Measurements from ENCODE around the gene LGSN. TPM values are rescaled to one million over a fixed set of nuclear protein-coding genes. Genes with fewer than 3 reads are reported as not detected.
"Not testable (repeated sequence)": the region's sequence is repeated elsewhere in the genome, so short reads cannot be mapped to it uniquely, and the experiment has no call there.

The LGSN gene
- total RNA-seq, 6 experiments from 2014 or later, result not detected

DNA sequence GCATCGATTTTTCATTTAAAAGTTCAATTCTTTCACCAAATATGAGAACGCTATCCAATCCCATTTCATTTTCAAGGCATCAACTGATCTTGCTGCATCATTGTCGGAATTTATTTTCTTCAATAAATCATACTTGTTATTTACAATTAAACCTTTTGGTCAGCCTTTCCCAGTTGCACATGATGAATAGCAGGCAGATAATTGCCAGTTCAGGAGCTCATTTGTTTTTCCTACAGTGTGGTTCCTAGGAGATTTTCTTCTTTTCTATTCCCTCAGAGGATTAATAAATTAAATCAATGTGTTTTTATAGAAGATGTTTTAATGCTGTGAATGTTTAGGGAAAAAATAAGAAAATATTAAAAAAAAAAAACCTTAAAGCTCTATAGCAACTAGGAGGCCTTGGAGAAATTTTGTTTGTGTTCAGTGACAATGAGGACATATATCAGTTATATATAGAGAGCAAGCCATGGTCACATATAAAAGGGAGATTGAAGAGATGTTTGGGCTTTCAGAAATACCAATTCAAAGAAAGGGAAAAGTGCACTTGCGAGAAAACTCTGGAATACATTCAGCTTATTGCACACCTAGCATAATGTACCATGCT, 30.4 kb downstream of the LGSN start:
- H3K27ac Mint-ChIP-seq, result no peak overlapping the region
- TF ChIP-seq, protein P1, sequence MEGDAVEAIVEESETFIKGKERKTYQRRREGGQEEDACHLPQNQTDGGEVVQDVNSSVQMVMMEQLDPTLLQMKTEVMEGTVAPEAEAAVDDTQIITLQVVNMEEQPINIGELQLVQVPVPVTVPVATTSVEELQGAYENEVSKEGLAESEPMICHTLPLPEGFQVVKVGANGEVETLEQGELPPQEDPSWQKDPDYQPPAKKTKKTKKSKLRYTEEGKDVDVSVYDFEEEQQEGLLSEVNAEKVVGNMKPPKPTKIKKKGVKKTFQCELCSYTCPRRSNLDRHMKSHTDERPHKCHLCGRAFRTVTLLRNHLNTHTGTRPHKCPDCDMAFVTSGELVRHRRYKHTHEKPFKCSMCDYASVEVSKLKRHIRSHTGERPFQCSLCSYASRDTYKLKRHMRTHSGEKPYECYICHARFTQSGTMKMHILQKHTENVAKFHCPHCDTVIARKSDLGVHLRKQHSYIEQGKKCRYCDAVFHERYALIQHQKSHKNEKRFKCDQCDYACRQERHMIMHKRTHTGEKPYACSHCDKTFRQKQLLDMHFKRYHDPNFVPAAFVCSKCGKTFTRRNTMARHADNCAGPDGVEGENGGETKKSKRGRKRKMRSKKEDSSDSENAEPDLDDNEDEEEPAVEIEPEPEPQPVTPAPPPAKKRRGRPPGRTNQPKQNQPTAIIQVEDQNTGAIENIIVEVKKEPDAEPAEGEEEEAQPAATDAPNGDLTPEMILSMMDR (IDR thresholded peaks at IDR 0.05), result no peak
- no peaks in the 10 kb centered on the region for H3K4me1 Mint-ChIP-seq (ENCODE audit: low read depth)
- no peak overlapping the region for H3K4me3 Mint-ChIP-seq
- H3K9me3 Mint-ChIP-seq, result no peaks in the 10 kb centered on the region
- no peaks in the 10 kb centered on the region; the same call in 1 of the 2 replicates for H3K27me3 Mint-ChIP-seq (ENCODE audit: insufficient read depth)
- DNase-seq, result no peak
- H3K36me3 Mint-ChIP-seq (ENCODE audit: low read depth), result no peaks in the 10 kb centered on the region

DNA sequence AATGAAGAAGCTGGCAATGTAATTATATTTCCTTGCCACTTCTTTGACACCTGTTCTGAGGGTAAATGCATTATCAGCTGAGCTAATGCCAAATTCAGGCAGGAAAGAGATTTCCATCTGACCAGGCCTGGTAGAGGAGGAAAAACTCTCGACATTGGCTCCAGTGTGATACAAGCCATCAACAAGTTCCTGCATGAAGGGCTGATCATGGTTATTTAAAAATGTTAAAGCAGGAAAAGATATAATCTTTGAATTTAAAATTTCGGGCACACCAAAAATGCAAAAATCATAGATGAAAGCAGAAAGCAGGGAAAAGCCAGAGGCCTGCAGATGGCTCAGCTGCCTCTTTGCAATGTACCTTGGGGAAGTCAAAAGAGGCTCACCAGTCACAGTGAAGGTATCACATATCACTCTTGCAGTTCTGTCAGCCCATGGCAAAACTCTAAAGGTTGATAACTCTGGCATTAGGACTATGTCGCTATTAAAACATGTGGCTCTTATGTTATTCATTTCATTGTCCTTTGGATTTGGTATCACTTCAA, 39.1 kb downstream of the LGSN start:
- H3K4me3 Mint-ChIP-seq, result no peak overlapping the region
- peaks cover 7% of the 10 kb centered on the region for H3K27me3 Mint-ChIP-seq (ENCODE audit: insufficient read depth)
- H3K36me3 Mint-ChIP-seq (ENCODE audit: low read depth), result no peaks in the 10 kb centered on the region
- H3K4me1 Mint-ChIP-seq (ENCODE audit: low read depth), result no peaks in the 10 kb centered on the region
- TF ChIP-seq, protein P1 (IDR thresholded peaks at IDR 0.05), result no peak
- no peak for DNase-seq
- no peaks in the 10 kb centered on the region for H3K9me3 Mint-ChIP-seq
- no peak overlapping the region for H3K27ac Mint-ChIP-seq

DNA sequence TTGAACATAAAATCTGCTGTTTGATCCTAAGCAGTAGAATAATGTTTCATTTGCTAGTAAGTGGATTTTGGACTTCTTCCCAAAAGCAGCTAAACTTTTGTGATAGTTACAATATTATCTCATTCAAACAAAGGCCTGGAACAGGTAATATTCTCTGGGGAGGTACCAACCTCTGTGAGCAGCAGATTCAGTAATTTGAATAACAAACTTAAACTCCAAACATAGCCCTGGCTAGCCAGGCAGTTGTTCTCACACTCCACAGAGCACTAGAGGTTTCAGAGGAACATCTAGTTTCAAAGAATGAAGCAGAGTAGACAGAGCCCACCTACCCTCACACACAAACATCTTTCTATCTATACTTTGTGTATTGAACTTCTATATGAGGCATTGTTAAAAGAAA, 40.9 kb downstream of the LGSN start:
- peaks cover 7% of the 10 kb centered on the region for H3K27me3 Mint-ChIP-seq (ENCODE audit: insufficient read depth)
- H3K4me3 Mint-ChIP-seq, result no peak overlapping the region
- no peaks in the 10 kb centered on the region for H3K9me3 Mint-ChIP-seq
- DNase-seq, result no peak
- TF ChIP-seq, protein P1 (IDR thresholded peaks at IDR 0.05), result no peak
- no peak overlapping the region for H3K27ac Mint-ChIP-seq
- H3K36me3 Mint-ChIP-seq (ENCODE audit: low read depth), result no peaks in the 10 kb centered on the region
- no peaks in the 10 kb centered on the region for H3K4me1 Mint-ChIP-seq (ENCODE audit: low read depth)

DNA sequence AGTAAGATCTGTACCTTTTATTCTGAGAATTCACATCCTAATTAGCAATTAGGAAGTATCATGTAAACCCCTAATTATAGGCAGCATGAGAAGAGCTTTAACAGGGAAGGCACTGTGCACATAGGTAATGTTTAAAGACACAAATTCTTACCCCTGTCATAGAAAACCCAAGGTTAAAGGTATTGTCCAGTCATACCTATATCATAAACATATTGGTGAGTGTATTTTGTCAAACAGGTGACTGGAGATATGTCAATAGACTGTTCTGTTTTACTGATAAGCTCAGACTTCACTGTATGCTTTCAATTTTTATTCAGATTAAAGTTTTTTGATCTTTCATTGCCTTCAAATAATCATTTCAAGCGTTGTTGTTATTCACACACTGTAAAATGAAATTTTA, 43.8 kb downstream of the LGSN start:
- H3K27ac Mint-ChIP-seq, result no peak overlapping the region
- DNase-seq, result no peak
- H3K9me3 Mint-ChIP-seq, result no peaks in the 10 kb centered on the region
- H3K36me3 Mint-ChIP-seq (ENCODE audit: low read depth), result no peaks in the 10 kb centered on the region
- TF ChIP-seq, protein P1 (IDR thresholded peaks at IDR 0.05), result no peak
- H3K4me1 Mint-ChIP-seq (ENCODE audit: low read depth), result no peaks in the 10 kb centered on the region
- peaks cover 8% of the 10 kb centered on the region for H3K27me3 Mint-ChIP-seq (ENCODE audit: insufficient read depth)
- H3K4me3 Mint-ChIP-seq, result no peak overlapping the region

DNA sequence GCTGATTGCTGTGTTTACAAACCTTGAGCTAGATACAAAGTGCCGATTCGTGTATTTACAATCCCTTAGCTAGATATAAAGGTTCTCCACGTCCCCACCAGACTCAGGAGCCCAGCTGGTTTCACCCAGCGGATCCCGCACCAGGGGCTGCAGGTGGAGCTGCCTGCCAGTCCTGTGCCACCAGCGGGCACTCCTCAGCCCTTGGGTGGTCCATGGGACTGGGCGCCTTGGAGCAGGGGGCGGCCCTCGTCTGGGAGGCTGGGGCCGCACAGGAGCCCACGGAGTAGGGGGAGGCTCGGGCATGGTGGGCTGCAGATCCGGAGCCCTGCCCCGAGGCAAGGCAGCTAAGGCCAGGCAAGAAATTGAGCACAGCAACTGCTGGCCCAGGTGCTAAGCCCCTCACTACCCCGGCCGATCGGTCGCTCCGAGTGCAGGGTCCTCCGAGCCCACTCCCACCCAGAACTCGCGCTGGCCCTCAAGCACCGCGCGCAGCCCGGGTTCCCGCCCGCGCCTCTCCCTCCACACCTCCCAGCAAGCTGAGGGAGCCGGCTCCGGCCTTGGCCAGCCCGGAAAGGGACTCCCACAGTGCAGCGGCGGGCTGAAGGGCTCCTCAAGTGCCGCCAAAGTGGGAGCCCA, 44.9 kb downstream of the LGSN start:
- not testable (repeated sequence) for H3K9me3 Mint-ChIP-seq; H3K36me3 Mint-ChIP-seq (ENCODE audit: low read depth); DNase-seq; H3K4me1 Mint-ChIP-seq (ENCODE audit: low read depth); H3K27me3 Mint-ChIP-seq (ENCODE audit: insufficient read depth); H3K4me3 Mint-ChIP-seq; H3K27ac Mint-ChIP-seq

DNA sequence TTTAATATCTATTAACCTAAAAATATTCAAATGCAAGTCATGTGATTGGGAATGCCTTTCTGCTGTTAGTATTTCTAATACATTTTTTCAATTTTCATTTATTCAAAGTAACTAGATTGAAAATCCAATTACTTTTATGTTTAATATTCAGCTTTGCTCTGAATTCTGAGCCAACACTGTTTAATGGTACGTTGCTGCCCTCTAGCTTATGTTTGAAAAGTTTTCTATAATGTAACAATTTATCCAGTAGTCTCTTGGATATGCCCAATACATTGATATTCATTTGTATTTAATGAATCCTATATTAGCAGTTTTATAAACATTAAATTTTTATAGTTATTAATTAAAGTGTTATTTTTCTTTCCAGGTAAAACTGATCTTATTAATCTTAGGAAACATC, 47.4 kb downstream of the LGSN start:
- DNase-seq, result peak; percentile 19
- no peaks in the 10 kb centered on the region for H3K9me3 Mint-ChIP-seq

More for the DNA sequence above, 47.4 kb downstream of the LGSN start:
- Mint-ChIP-seq H3K4me1 (ENCODE audit: low read depth) (no peaks in the 10 kb centered on the region), H3K36me3 (ENCODE audit: low read depth) (no peaks in the 10 kb centered on the region), H3K27ac (no peak overlapping the region), H3K4me3 (no peak overlapping the region), H3K27me3 (ENCODE audit: insufficient read depth) (peaks cover 1% of the 10 kb centered on the region)
- TF ChIP-seq, protein P1 (IDR thresholded peaks at IDR 0.05), result peak; percentile 71
